HG03064 (cell line): ENCODE data around the gene SMYD3.

ENCODE experiments used
- ATAC-seq: cut with Tn5 transposase; IDR thresholded peaks from one replicate; pipeline ENCODE4 v1.9.1; 2021; ENCODE audit warnings: low read depth; ENCODE audit not compliant: unreplicated experiment

Gene SMYD3

GRCh38 chr1:246221485-246222255 lies 285.4 kb downstream of the SMYD3 start:
- ATAC-seq = no peak

- ATAC-seq = no peak
These were observed 286.5 kb downstream of the SMYD3 start for GRCh38 chr1:246220495-246221065.

- ATAC-seq = peak; percentile 64
These were observed 287.5 kb downstream of the SMYD3 start for GRCh38 chr1:246219508-246220030.

- no peak for ATAC-seq
These were observed 288.4 kb downstream of the SMYD3 start for GRCh38 chr1:246218686-246219085.

GRCh38 chr1:246216906-246217305 lies 290.2 kb downstream of the SMYD3 start:
- ATAC-seq = no peak

- ATAC-seq = no peak
These were observed 291.6 kb downstream of the SMYD3 start for GRCh38 chr1:246215510-246215903.

- peak; percentile 92 for ATAC-seq
These were observed 292.2 kb downstream of the SMYD3 start for GRCh38 chr1:246214708-246215509.

GRCh38 chr1:246213947-246214346 lies 293.1 kb downstream of the SMYD3 start:
- ATAC-seq = no peak

- ATAC-seq = no peak
These were observed 293.6 kb downstream of the SMYD3 start for GRCh38 chr1:246213502-246213901.

- ATAC-seq = no peak
These were observed 294.0 kb downstream of the SMYD3 start for GRCh38 chr1:246213036-246213435.

GRCh38 chr1:246212013-246212412 lies 295.1 kb downstream of the SMYD3 start:
- no peak for ATAC-seq

GRCh38 chr1:246210756-246211155 lies 296.3 kb downstream of the SMYD3 start:
- ATAC-seq = no peak

GRCh38 chr1:246208105-246208504 lies 299.0 kb downstream of the SMYD3 start:
- no peak for ATAC-seq

- ATAC-seq = no peak
These were observed 303.9 kb downstream of the SMYD3 start for GRCh38 chr1:246203180-246203579.

GRCh38 chr1:246200738-246201137 lies 306.3 kb downstream of the SMYD3 start:
- ATAC-seq = no peak

- no peak for ATAC-seq
These were observed 306.9 kb downstream of the SMYD3 start for GRCh38 chr1:246200225-246200624.

- no peak for ATAC-seq
These were observed 307.9 kb downstream of the SMYD3 start for GRCh38 chr1:246199086-246199645.

- no peak for ATAC-seq
These were observed 308.8 kb downstream of the SMYD3 start for GRCh38 chr1:246198115-246198816.

- no peak for ATAC-seq
These were observed 310.0 kb downstream of the SMYD3 start for GRCh38 chr1:246197076-246197475.

- no peak for ATAC-seq
These were observed 311.8 kb downstream of the SMYD3 start for GRCh38 chr1:246195296-246195695.
